ENCODE data around the gene CCDC142.
"Not testable (repeated sequence)": the region's sequence is repeated elsewhere in the genome, so short reads cannot be mapped to it uniquely, and the experiment has no call there.

CCDC142 gene

GRCh38 chr2:74464406-74464805 is 18.4 kb downstream of the CCDC142 start:
- no peak for DNase-seq (ENCODE audit: low read depth in 2 of 2)

GRCh38 chr2:74462786-74463105 is 20.1 kb downstream of the CCDC142 start:
- no peak for DNase-seq (ENCODE audit: low read depth in 2 of 2)

GRCh38 chr2:74462054-74462785 is 20.6 kb downstream of the CCDC142 start:
- DNase-seq (ENCODE audit: low read depth in 2 of 2) = no peak

GRCh38 chr2:74461187-74462053 is 21.4 kb downstream of the CCDC142 start:
- no peak for DNase-seq (ENCODE audit: low read depth in 2 of 2)

- DNase-seq (ENCODE audit: low read depth in 2 of 2) = not testable (repeated sequence)
Measured at GRCh38 chr2:74460187-74460586, 22.6 kb downstream of the CCDC142 start.

- not testable (repeated sequence) for DNase-seq (ENCODE audit: low read depth in 2 of 2)
Measured at GRCh38 chr2:74459503-74460118, 23.2 kb downstream of the CCDC142 start.

GRCh38 chr2:74458938-74459363 is 23.8 kb downstream of the CCDC142 start:
- DNase-seq (ENCODE audit: low read depth in 2 of 2) = no peak

- DNase-seq (ENCODE audit: low read depth in 2 of 2) = peak; percentile 100
Measured at GRCh38 chr2:74458132-74458937, 24.5 kb downstream of the CCDC142 start, which contains the start of gene WBP1. Gene WBP1 (plus strand): TSS chr2:74458438. CDS start chr2:74458603, 165 bp downstream.

GRCh38 chr2:74457549-74458131 is 25.2 kb downstream of the CCDC142 start:
- no peak for DNase-seq (ENCODE audit: low read depth in 2 of 2)

GRCh38 chr2:74457129-74457548 is 25.7 kb downstream of the CCDC142 start:
- DNase-seq (ENCODE audit: low read depth in 2 of 2) = no peak

- peak; percentile 94 to 95 for DNase-seq (ENCODE audit: low read depth in 2 of 2)
Measured at GRCh38 chr2:74454654-74455511, 27.9 kb downstream of the CCDC142 start, which contains the start of gene INO80B. Gene INO80B (plus strand): TSS chr2:74455087. CDS start chr2:74455117, 30 bp downstream.

GRCh38 chr2:74450570-74451190 is 32.1 kb downstream of the CCDC142 start:
- no peak for DNase-seq (ENCODE audit: low read depth in 2 of 2)

GRCh38 chr2:74448771-74449170 is 34.0 kb downstream of the CCDC142 start:
- no peak for DNase-seq (ENCODE audit: low read depth in 2 of 2)

GRCh38 chr2:74447230-74447999 is 35.4 kb downstream of the CCDC142 start:
- no peak for DNase-seq (ENCODE audit: low read depth in 2 of 2)

- DNase-seq (ENCODE audit: low read depth in 2 of 2) = no peak
Measured at GRCh38 chr2:74444498-74445318, 38.1 kb downstream of the CCDC142 start.

GRCh38 chr2:74442483-74443297 is 40.1 kb downstream of the CCDC142 start:
- DNase-seq (ENCODE audit: low read depth in 2 of 2) = not testable (repeated sequence)

Data from fibroblast of skin of left biceps (primary cell).